GM21723 (cell line): ENCODE results near the gene CIAO2B.

Experiments
- ATAC-seq: cut with Tn5 transposase; IDR thresholded peaks from one replicate; pipeline ENCODE4 v1.9.1; 2021; ENCODE audit warnings: mild to moderate bottlenecking, moderate library complexity; ENCODE audit not compliant: unreplicated experiment

Gene CIAO2B

GRCh38 chr16:66890799-66891198 lies 43.4 kb downstream of the CIAO2B start:
- no peak for ATAC-seq

GRCh38 chr16:66889622-66890021 lies 44.6 kb downstream of the CIAO2B start:
- ATAC-seq = no peak

DNA sequence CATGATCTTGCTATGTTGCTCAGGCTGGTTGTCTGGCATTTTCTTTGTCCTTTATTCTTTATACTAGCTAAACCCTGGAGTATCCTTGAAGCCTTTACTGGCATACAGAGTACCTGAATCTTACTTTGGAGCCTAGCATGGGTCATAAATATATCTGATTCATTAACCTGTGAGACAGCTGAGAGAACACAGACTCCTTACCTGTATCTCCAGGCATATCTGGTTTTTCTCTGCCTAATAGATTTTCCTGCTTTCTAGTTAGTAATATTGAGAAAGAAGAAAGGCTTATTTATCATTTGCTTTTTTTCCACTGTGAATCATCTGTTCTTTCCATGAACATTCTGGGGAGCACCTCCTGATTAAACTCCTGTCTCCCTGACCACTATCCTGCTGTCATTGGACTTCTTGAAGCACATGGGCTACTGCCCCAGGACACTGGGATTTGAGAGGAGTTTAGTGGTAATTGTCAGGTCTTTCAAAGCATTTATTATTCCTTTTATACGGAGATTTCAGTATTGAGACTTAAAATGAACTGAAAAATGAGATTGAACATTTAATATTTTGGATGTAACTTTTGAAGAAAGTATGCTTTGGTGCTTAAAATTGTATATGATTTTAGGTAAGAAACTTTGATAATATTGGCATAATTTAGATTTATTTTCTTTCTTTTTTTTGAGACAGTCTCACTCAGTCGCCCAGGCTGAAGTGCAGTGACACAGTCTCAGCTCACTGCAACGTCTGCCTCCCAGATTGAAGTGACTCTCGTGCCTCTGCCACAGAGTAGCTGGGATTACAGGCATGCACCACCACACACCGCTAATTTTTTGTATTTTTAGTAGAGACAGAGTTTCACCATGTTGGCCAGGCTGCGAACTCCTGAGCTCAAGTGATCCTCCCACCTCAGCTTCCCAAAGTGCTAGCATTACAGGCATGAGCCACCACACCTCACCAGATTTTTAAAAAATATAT lies 45.3 kb downstream of the CIAO2B start:
- ATAC-seq = no peak

- ATAC-seq = no peak
Observed at GRCh38 chr16:66886914-66887313, 47.3 kb downstream of the CIAO2B start.

DNA sequence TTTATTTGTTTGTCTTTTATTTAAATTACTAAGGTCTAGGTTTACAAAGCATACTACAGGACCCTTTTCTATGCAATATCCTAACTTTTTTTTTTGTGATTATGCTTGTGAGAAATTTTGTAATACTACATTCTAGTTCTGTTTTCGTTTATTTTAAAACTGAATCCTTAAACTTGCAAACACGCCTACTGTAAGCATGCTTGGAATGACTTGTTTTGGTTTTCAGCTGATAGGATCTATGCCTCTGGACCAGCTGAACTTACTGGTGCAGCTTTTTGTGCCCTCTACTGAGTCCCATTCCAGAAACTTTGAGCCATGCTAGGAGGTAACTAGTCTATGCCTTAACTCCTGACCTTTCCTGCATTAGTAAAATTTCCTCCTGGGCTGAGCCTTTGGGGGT lies 47.9 kb downstream of the CIAO2B start:
- ATAC-seq = no peak

GRCh38 chr16:66885491-66885890 lies 48.7 kb downstream of the CIAO2B start:
- ATAC-seq = no peak

- ATAC-seq = no peak
Observed at GRCh38 chr16:66882702-66883101, 51.5 kb downstream of the CIAO2B start.
